ENCODE data around the gene CNTNAP2.

CNTNAP2 gene

GRCh38 chr7:147664541-147664940, 1547.9 kb downstream of the CNTNAP2 start:
- H3K4me2 ChIP-seq: no peak overlapping the region
- no peaks in the 10 kb centered on the region for H3K27me3 ChIP-seq
- no peak overlapping the region for H3K4me3 ChIP-seq
- no peak for TF ChIP-seq Cebpa-rat (IDR thresholded peaks at IDR 0.05)
- no peaks in the 10 kb centered on the region for H3K36me3 ChIP-seq
- H3K9me3 ChIP-seq (replicated peaks in 1 of 11): no peaks in the 10 kb centered on the region
- H4K20me1 ChIP-seq: no peaks in the 10 kb centered on the region
- H3K27ac ChIP-seq: no peak overlapping the region
- H3K4me1 ChIP-seq: no peaks in the 10 kb centered on the region
- no peak overlapping the region for H3K9ac ChIP-seq

GRCh38 chr7:147670759-147671158, 1554.2 kb downstream of the CNTNAP2 start:
- TF ChIP-seq Cebpa-rat (IDR thresholded peaks at IDR 0.05): no peak
- Histone ChIP-seq H3K4me1 (no peaks in the 10 kb centered on the region), H3K4me2 (no peak overlapping the region), H3K9ac (no peak overlapping the region), H3K27ac (no peak overlapping the region), H3K36me3 (no peaks in the 10 kb centered on the region), H3K9me3 (replicated peaks in 1 of 11) (no peaks in the 10 kb centered on the region), H3K4me3 (no peak overlapping the region), H3K27me3 (no peaks in the 10 kb centered on the region), H4K20me1 (no peaks in the 10 kb centered on the region)

GRCh38 chr7:147674705-147675104, 1558.1 kb downstream of the CNTNAP2 start:
- no peak for TF ChIP-seq Cebpa-rat (IDR thresholded peaks at IDR 0.05)
- Histone ChIP-seq H3K27ac (no peak overlapping the region), H3K4me1 (no peaks in the 10 kb centered on the region), H3K4me2 (no peak overlapping the region), H3K27me3 (no peaks in the 10 kb centered on the region), H3K9ac (no peak overlapping the region), H3K9me3 (replicated peaks in 1 of 11) (no peaks in the 10 kb centered on the region), H3K4me3 (no peak overlapping the region), H3K36me3 (no peaks in the 10 kb centered on the region), H4K20me1 (no peaks in the 10 kb centered on the region)

GRCh38 chr7:147678943-147679342, 1562.3 kb downstream of the CNTNAP2 start:
- no peak overlapping the region for H3K4me2 ChIP-seq
- no peaks in the 10 kb centered on the region for H3K36me3 ChIP-seq
- no peaks in the 10 kb centered on the region for H3K27me3 ChIP-seq
- H3K4me1 ChIP-seq: no peaks in the 10 kb centered on the region
- no peaks in the 10 kb centered on the region for H4K20me1 ChIP-seq
- no peak overlapping the region for H3K4me3 ChIP-seq
- TF ChIP-seq Cebpa-rat (IDR thresholded peaks at IDR 0.05): no peak
- H3K9ac ChIP-seq: no peak overlapping the region
- no peak overlapping the region for H3K27ac ChIP-seq
- no peaks in the 10 kb centered on the region for H3K9me3 ChIP-seq (replicated peaks in 1 of 11)

GRCh38 chr7:147681530-147681929, 1564.9 kb downstream of the CNTNAP2 start:
- Histone ChIP-seq H3K9me3 (replicated peaks in 1 of 11) (no peaks in the 10 kb centered on the region), H3K27ac (no peak overlapping the region), H3K9ac (no peak overlapping the region), H3K4me3 (no peak overlapping the region), H3K27me3 (no peaks in the 10 kb centered on the region), H3K4me1 (no peaks in the 10 kb centered on the region), H3K4me2 (no peak overlapping the region), H4K20me1 (no peaks in the 10 kb centered on the region), H3K36me3 (no peaks in the 10 kb centered on the region)
- TF ChIP-seq Cebpa-rat (IDR thresholded peaks at IDR 0.05): no peak

- Histone ChIP-seq H3K4me2 (no peak overlapping the region), H3K36me3 (no peaks in the 10 kb centered on the region), H3K4me3 (no peak overlapping the region), H3K9ac (no peak overlapping the region), H3K27me3 (no peaks in the 10 kb centered on the region), H3K9me3 (replicated peaks in 1 of 11) (peaks cover 4 to 30% (median 18%) of the 10 kb centered on the region in 11 experiments; a peak in 14 of 22 replicates), H3K27ac (no peak overlapping the region), H4K20me1 (no peaks in the 10 kb centered on the region), H3K4me1 (peaks cover 0 to 9% (median 2%) of the 10 kb centered on the region in 10 experiments; a peak in 6 of 20 replicates)
- TF ChIP-seq Cebpa-rat (IDR thresholded peaks at IDR 0.05): no peak
Observed at GRCh38 chr7:147700702-147701101, 1584.1 kb downstream of the CNTNAP2 start.

- peaks cover 36 to 73% (median 64%) of the 10 kb centered on the region in 11 experiments for H3K9me3 ChIP-seq (replicated peaks in 1 of 11)
- no peak overlapping the region for H3K9ac ChIP-seq
- no peaks in the 10 kb centered on the region for H4K20me1 ChIP-seq
- no peaks in the 10 kb centered on the region for H3K27me3 ChIP-seq
- peaks cover 13 to 29% (median 26%) of the 10 kb centered on the region in 10 experiments for H3K4me1 ChIP-seq
- H3K4me3 ChIP-seq: no peak overlapping the region
- H3K36me3 ChIP-seq: 0 out of 22 replicates have a peak, but pooled peaks cover 0 to 9% (median 0%) of the 10 kb centered on the region in 11 experiments
- peak overlapping the region in 6 of 11 experiments; percentile 52 to 99 (median 93); a peak in 11 of 22 replicates for H3K27ac ChIP-seq
- no peak for TF ChIP-seq Cebpa-rat (IDR thresholded peaks at IDR 0.05)
- no peak overlapping the region; a peak in 1 of 22 replicates for H3K4me2 ChIP-seq
Observed at GRCh38 chr7:147707926-147708325, 1591.3 kb downstream of the CNTNAP2 start.

GRCh38 chr7:147708871-147709270, 1592.3 kb downstream of the CNTNAP2 start:
- H4K20me1 ChIP-seq: no peaks in the 10 kb centered on the region
- peaks cover 43 to 82% (median 74%) of the 10 kb centered on the region in 11 experiments for H3K9me3 ChIP-seq (replicated peaks in 1 of 11)
- no peak for TF ChIP-seq Cebpa-rat (IDR thresholded peaks at IDR 0.05)
- H3K27me3 ChIP-seq: no peaks in the 10 kb centered on the region
- peaks cover 13 to 28% (median 24%) of the 10 kb centered on the region in 10 experiments for H3K4me1 ChIP-seq
- H3K4me3 ChIP-seq: no peak overlapping the region
- H3K4me2 ChIP-seq: no peak overlapping the region
- no peak overlapping the region; a peak in 1 of 22 replicates for H3K9ac ChIP-seq
- 0 out of 22 replicates have a peak, but pooled peaks cover 0 to 9% (median 0%) of the 10 kb centered on the region in 11 experiments for H3K36me3 ChIP-seq
- H3K27ac ChIP-seq: peak overlapping the region in 8 of 11 experiments; percentile 7 to 99 (median 92); a peak in 13 of 22 replicates

GRCh38 chr7:147711447-147711846, 1594.8 kb downstream of the CNTNAP2 start:
- peaks cover 13 to 31% (median 25%) of the 10 kb centered on the region in 10 experiments for H3K4me1 ChIP-seq
- H3K36me3 ChIP-seq: 0 out of 22 replicates have a peak, but pooled peaks cover 0 to 9% (median 0%) of the 10 kb centered on the region in 11 experiments
- H3K9me3 ChIP-seq (replicated peaks in 1 of 11): peaks cover 38 to 72% (median 63%) of the 10 kb centered on the region in 11 experiments
- no peaks in the 10 kb centered on the region for H4K20me1 ChIP-seq
- peak in 8 of 11 experiments; percentile 65 to 92 (median 85); a peak in 16 of 22 replicates for TF ChIP-seq Cebpa-rat (IDR thresholded peaks at IDR 0.05)
- peak overlapping the region in 1 of 10 experiments; percentile 6; a peak in 2 of 20 replicates for H3K4me3 ChIP-seq
- peak overlapping the region; percentile 23 to 99 (median 88); a peak in 19 of 22 replicates for H3K27ac ChIP-seq
- H3K27me3 ChIP-seq: no peaks in the 10 kb centered on the region
- H3K9ac ChIP-seq: peak overlapping the region in 8 of 11 experiments; percentile 34 to 78 (median 71); a peak in 15 of 22 replicates
- peak overlapping the region; percentile 32 to 71 (median 54) for H3K4me2 ChIP-seq

Data from BLaER1 treated with 17β-estradiol and CSF1 and Interleukin-3, amounts not matched to agents 10 nM and 100 nM (cell line).